GM10266 (cell line): Measurements from ENCODE around the gene CABLES2.

ENCODE experiments used
- DNase-seq: peaks from one replicate; pipeline ENCODE4 v3.0.0; 2012; ENCODE audit errors: extremely low spot score
- TF ChIP-seq, protein P1 (sequence below): IDR thresholded peaks from 2 replicates; pipeline ENCODE4 v1.5.1; 2012; ENCODE audit warnings: mild to moderate bottlenecking, low read depth; ENCODE audit not compliant: control insufficient read depth, insufficient read depth; ENCODE audit errors: missing control alignments

Gene CABLES2

DNA sequence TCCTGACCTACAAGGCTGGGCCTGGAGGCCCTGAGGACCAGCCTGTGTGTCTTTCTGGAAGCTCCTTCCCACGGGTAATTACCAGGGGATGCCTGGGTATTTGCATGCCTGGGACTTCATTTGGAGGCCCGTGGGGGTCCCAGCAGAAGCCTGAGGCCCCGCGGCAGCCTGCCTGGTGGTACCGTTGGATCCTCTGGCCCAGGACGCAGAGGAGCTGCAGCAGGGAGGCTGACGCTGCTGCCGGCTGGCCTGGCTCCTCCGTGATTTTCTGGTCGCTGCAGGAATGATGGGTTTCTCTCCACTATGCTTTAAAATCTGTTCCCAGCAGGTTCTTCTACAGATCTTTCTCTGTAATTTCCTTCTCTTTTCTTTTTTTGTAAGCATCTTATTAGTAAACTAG, 6.5 kb downstream of the CABLES2 start:
- no peak for DNase-seq
- TF ChIP-seq, protein P1, sequence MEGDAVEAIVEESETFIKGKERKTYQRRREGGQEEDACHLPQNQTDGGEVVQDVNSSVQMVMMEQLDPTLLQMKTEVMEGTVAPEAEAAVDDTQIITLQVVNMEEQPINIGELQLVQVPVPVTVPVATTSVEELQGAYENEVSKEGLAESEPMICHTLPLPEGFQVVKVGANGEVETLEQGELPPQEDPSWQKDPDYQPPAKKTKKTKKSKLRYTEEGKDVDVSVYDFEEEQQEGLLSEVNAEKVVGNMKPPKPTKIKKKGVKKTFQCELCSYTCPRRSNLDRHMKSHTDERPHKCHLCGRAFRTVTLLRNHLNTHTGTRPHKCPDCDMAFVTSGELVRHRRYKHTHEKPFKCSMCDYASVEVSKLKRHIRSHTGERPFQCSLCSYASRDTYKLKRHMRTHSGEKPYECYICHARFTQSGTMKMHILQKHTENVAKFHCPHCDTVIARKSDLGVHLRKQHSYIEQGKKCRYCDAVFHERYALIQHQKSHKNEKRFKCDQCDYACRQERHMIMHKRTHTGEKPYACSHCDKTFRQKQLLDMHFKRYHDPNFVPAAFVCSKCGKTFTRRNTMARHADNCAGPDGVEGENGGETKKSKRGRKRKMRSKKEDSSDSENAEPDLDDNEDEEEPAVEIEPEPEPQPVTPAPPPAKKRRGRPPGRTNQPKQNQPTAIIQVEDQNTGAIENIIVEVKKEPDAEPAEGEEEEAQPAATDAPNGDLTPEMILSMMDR = no peak

DNA sequence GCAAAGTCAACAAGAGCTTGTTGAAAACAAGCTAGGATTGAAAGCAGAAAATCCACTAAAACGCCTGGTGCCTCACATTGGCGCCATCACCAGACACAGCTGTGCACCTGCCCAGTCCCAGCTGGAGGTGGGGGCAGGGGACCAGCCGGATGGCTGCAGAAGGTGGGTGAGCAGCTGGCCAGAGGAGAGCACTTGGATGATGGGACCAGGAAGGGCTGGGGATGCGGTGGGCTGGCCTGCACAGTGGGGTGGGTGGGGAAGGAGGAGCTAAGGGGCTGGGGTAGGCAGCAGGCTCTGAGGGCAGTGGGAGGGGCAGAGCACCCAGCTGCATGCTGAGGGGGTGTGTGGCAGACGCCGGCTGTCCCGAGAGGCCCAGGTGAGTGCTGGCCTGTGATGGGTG, 7.1 kb downstream of the CABLES2 start:
- TF ChIP-seq, protein P1 = no peak
- no peak for DNase-seq

DNA sequence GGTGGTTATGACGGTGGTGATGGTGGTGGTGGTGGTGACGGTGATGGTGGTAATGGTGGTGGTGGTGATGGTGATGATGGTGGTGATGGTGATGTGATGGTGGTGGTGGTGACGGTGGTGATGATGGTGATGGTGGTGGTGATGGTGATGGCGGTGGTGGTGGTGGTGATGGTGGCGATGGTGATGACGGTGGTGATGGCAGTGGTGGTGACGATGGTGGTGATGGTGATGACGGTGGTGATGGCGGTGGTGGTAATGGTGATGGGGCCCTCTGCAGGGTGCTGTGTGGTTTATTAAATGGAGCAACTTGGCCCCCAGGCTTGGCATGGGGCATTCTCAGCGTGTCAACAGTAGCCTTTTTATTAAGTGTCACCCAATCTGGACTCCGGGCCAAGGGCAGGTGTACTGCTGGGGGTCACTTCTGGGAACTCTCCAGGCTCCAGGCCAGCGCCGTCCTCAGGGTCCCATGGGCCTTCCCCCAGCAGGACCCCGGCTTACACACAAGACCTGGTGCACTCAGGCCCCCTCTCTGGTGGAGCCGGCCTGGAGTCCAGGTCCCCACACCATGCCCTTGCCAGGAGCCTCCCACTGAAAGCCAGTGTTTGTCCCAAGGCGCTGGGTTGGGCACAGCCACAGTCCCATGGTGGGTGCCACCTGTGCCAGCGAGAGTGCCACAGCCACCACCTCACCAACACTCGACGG, 8.8 kb downstream of the CABLES2 start:
- TF ChIP-seq, protein P1 = no peak

DNA sequence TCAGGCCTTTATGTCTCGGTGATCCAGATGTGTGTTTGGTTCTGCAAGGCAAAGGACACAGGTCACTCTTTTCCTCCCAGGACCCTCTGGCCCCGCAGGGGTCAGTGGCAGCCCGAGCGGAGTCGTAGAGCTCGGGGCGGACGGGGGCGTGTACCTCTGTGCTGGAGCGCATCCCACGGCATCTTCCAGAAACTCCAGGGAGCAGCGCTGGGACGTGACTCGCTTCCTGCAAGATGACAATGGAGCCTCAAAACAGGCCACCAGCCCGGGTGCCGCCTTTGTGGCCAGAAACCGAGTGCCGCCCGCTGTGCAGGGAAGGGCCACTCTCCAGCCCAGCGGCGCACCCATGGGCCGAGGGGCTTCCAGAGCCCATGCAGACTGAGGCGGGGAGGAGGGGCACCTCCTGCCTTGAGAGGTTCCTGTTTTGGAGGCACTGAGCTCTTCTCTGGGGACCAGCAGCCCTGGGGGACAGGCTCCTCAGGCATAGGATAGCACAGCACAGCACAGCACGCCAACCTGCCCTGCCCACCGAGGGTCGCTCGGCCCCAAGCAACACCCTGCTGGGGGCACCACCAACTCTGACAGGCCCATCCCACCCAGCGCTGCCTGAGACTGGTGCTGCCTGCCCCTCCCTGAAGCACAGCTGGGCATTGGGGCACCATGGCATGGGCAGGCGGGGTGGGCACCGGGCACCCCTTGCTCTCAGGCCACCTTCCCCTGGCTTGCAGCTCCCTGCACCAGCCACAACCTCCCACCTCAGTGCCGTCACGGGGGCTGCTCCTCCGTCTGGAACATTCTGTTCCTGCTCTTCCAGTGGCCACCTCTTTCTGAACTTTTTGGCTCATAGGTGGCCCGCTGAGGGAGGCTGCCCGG, 10.5 kb downstream of the CABLES2 start:
- DNase-seq = no peak

More for the DNA sequence above, 8.8 kb downstream of the CABLES2 start:
- no peak for DNase-seq

DNA sequence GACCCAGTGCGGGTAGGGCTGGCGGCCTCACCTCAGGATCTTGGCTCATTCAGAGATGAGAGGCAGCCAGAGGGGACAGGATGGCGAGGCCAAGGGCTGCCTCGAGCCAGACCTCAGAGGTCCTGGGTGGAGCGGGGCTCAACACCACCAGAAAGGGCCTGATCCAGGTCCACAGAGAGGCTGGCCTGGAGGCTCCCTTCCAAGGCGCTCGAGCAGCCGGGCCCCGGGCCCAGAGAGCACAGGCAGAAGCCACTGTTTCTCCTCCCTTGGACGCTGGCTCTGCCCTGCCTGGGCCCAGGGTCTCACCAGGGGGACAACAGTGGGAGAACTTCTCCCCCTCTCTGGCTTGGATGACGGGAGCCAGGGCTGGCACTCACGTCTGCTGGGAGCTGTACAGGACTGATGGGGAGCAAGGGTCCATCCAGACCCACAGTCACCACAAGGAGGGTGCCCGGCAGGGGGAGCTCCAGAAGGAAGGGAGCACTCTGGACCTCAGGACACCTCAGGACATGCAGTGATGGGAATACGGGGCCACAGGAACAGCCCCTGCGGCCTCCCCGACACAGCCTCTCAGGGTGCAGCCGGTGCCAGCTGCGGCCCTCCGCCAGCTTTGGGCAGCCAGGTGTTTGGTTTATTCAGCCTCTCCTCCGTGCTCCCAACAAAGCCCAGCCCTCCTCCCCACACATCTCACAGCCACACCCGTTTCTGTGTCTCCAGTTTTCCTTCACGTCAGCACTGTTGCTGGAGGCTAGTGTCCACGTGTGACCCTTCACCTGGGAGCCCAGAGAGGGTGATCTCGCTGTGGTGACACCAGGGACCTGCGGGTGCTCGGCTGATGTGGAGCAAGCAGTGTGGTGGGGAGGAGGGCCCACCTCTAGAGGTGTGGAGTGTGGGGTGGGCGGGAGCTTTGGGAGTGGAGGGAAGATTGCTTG, 11.5 kb downstream of the CABLES2 start:
- TF ChIP-seq, protein P1 = no peak

More for the DNA sequence above, 10.5 kb downstream of the CABLES2 start:
- TF ChIP-seq, protein P1 = no peak

DNA sequence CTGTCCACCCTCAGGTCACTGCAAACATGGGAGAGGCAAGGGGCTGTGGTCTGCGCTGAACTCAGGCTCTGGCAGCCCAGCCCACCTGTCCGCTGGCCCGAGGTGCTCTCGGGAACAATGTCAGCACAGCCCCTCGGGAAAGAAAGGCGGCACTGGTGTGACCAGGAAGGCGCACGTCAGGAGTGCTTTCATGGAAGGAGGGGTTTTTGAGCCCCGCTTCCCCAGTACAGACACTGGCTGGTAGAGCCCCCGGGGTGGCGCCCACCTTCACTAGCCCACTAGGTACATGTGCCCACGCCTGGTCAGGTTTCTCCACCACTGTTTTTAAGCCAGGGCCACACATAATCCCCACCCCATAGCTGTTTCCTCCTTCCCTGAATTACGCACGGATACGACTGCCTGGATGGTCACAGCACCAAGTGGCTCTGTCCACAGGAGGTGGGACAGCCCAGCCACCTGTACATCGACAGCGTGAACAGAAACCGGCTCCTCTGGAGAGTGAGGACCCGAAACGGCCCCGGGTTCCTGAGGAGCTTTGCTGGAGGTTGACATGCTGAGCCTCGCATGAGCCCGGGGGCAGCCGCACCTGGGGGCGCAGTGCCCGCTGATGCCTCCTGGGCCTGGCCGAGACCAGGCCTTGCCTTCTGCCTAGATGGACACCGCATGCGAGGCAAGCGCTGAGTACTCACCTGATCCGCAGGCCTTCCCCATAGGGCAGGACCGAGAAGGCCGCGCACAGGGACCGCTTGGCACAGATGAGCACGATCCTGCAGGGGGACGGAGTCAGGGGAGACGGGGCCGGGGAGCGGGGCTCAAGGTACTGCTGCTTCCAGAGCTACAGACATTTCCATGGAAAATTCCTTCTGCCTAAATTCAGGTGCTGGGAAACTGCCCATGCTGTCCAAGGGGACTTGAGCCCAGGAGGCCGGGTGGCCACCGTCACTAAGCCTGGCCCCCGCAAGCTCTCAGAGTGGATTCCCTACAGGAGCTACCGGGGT, 12.5 kb downstream of the CABLES2 start:
- DNase-seq = no peak
- TF ChIP-seq, protein P1 = no peak

More for the DNA sequence above, 11.5 kb downstream of the CABLES2 start:
- no peak for DNase-seq
